IPS DF 6.9 (cell line): ENCODE measurements around the gene TWIST2.

Experiments used
- DNase-seq: peaks from one replicate; pipeline ENCODE4 v3.0.0-alpha.2; 2013; ENCODE audit warnings: low read depth, low spot score
- H3K27ac ChIP-seq: one replicate; pipeline ENCODE4 v1.5.1; 2013; ENCODE audit warnings: low read length, control low read depth
- H3K27me3 ChIP-seq: 2 replicates; pipeline ENCODE4 v1.6.1; 2013; ENCODE audit warnings: mild to moderate bottlenecking, low read length; ENCODE audit not compliant: control insufficient read depth, insufficient read depth
- H3K36me3 ChIP-seq: 2 replicates; pipeline ENCODE4 v1.6.1; 2013; ENCODE audit warnings: low read length; ENCODE audit not compliant: control insufficient read depth, insufficient read depth
- H3K4me1 ChIP-seq: 2 replicates; pipeline ENCODE4 v1.6.1; 2013; ENCODE audit warnings: low read length; ENCODE audit not compliant: control insufficient read depth, insufficient read depth
- H3K4me3 ChIP-seq: 2 replicates; pipeline ENCODE4 v1.5.1; 2013; ENCODE audit warnings: mild to moderate bottlenecking, low read length
- H3K9me3 ChIP-seq: 2 replicates; pipeline ENCODE4 v1.6.1; 2013; ENCODE audit warnings: low read length, inconsistent platforms; ENCODE audit not compliant: control insufficient read depth, insufficient read depth
- WGBS: extraction: QIAGEN DNeasy Blood & Tissue Kit; methylation state at CpG from one replicate; pipeline ENCODE4 v1.1.7; 2013; ENCODE audit warnings: mixed read lengths, missing lambda C conversion rate; ENCODE audit not compliant: insufficient read length, insufficient coverage; 5-methylcytosine and 5-hydroxymethylcytosine counted together

The TWIST2 gene

DNA sequence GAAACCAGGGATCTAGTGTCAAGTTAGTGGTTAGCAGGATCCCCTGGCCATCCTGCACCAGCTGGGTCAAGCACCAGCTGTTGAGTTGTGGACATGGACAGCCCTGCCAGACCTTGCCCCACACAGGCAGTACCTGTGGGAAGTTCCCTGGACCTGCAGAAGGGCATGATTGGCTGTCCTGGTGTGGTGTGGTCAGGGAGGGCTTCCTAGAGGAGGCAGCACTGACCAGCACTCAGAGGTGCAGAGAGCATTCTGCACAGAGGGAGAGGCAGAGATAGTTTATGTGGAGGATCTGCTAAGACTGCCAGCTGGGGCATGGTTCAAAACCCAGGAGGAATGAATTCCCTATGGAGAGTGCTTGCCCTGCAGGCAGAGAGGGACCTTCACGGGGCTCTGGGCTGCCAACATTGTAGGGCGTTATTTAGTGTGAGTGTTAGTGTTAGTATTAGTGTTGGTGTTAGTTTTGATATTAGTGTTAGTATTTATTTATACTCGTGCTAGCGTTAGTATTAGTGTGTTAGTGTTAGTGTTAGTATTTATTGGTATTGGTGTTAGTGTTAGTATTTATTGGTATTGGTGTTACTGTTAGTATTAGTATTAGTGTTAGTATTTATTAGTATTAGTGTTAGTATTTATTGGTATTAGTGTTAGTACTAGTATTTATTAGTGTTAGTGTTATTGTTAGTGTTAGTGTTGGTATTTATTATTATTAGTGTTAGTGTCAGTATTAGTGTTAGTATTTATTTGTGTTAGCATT lies 31.9 kb downstream of the TWIST2 start:
- WGBS = 100% methylated on average over 3 of the region's 4 CpGs
- no peak overlapping the region for H3K4me3 ChIP-seq
- H3K27ac ChIP-seq = no peak overlapping the region
- H3K27me3 ChIP-seq = no peaks in the 10 kb centered on the region
- peaks cover 44% of the 10 kb centered on the region for H3K9me3 ChIP-seq
- no peak for DNase-seq
- no peaks in the 10 kb centered on the region for H3K36me3 ChIP-seq
- no peaks in the 10 kb centered on the region for H3K4me1 ChIP-seq

DNA sequence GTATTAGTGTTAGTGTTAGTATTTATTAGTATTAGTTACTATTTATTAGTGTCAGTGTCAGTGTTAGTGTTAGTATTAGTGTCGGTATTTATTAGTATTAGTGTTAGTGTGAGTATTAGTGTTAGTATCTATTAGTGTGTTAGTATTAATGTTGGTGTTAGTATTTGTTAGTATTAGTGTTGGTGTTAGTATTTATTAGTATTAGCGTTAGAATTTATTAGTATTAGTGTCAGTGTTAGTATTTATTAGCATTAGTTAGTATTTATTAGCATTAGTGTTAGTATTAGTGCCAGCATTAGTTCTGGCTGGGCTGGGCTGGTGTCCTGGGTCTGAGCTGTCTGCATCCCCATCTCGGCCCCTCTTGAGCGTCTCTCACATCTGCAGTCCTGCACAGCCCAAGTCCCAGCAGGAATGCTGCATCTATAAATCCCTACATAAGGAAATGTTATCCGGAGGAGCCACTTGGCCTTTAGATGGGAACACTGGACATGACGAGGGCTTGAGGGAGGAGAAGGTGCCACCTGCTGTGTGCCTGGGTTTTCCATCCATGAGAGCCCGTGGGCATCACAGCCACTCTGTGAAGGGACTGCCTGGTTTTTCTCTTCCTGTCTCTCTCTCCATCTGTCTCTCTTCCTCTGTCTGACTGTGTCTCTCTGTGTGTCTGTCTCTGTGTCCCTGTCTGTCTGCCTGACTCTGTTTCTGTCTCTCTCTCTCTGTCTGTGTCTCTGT lies 33.6 kb downstream of the TWIST2 start:
- no peaks in the 10 kb centered on the region for H3K36me3 ChIP-seq
- H3K4me3 ChIP-seq = no peak overlapping the region
- DNase-seq = no peak
- H3K27ac ChIP-seq = no peak overlapping the region
- peaks cover 41% of the 10 kb centered on the region for H3K9me3 ChIP-seq
- H3K4me1 ChIP-seq = no peaks in the 10 kb centered on the region
- H3K27me3 ChIP-seq = no peaks in the 10 kb centered on the region
- WGBS = 100% methylated on average over 2 of the region's 7 CpGs

DNA sequence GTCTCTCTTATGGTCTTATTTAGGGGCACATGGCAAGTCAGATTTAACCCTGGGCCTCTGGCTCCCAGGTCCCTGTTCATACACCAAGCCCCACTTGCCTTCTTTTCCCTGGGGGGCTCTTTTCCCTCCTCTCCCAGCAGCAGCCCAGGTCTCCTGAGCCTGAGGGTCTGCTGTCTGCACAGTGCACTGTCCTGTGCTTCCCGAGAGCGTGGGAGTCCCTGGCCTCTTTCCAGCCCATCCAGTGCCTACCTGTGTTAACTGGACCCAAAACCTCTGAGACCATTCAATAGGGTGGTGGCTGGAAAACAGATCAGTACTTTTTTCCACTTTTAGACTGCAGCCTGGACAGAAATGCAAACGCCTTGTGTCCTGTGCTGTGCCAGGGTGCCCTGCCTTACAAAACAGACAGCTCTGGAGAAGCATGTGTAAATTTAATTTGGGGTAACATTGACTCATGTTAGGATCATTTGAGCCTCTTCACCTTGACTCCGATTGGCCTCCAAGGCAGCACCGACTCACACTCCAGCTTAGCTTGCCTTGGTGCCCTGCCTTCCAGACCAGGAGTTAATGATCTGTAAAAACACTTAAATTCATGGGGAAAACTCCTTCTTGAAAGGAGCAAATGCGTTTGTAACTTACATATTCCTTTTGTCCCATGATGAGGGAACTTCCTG lies 34.3 kb downstream of the TWIST2 start:
- Histone ChIP-seq H3K36me3 (no peaks in the 10 kb centered on the region), H3K9me3 (peaks cover 42% of the 10 kb centered on the region), H3K4me3 (no peak overlapping the region), H3K4me1 (no peaks in the 10 kb centered on the region), H3K27ac (no peak overlapping the region), H3K27me3 (no peaks in the 10 kb centered on the region)
- DNase-seq = no peak
- no CpG with 5 or more reads among the region's 6 CpGs for WGBS

DNA sequence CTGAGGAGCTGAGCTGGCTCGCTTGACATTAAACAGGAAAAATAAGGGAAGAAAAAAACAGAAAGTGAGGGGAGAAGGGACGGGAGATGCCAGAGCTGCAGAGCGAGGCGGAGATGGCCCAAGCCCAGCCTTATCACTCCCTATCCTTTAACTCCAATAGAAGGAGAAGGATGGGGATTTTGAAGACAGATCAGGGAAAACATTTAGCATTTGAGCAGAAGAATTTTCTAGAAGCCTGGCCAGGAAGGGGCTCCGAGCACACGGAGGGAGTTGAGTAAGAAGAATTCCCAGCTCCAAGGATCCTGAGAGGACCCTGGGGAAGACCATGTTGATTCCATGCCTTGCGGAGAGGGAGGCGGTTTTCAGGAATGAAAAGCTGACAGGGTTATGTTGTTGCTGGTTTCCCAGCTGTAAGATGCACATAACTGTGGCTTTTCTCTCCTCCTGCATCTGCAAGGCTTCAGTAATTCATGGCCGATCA lies 35.6 kb downstream of the TWIST2 start:
- H3K9me3 ChIP-seq = peaks cover 39% of the 10 kb centered on the region
- DNase-seq = no peak
- no peaks in the 10 kb centered on the region for H3K4me1 ChIP-seq
- H3K27ac ChIP-seq = no peak overlapping the region
- no peak overlapping the region for H3K4me3 ChIP-seq
- H3K27me3 ChIP-seq = no peaks in the 10 kb centered on the region
- no CpG with 5 or more reads among the region's 9 CpGs for WGBS
- H3K36me3 ChIP-seq = no peaks in the 10 kb centered on the region

DNA sequence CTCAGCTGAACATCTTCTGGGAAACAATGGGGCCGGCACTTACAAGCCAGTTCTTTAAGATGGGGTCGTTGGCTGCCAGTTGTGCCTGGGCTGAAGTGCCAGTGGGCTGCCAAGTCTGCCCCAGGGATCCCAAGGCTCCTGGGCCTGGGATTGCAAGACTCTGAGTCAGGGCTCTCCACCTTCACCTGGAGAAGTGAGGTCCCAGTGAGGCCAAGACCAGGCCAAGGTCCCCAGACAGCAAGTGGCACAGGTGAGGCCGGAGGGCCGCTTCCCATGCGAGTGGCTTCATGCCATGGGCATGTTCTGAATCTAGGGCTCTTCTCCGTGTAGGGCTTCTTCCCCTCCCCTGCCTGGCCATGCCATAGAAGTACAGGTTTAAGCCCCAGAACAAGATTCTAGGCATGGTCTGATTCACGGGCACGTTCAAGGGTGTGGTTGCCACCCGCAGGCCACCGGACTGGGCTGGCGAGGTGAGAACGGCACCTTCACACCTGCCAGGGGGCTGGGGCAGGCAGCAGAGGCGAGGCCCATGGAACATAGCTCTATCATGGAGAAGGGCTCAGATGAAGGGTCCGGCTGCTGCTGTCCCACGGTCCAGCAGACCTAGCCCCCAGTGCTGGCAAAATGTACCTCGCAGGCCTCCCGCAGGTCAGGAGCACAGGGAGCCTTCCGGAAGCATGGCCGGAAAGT lies 36.4 kb downstream of the TWIST2 start:
- no peaks in the 10 kb centered on the region for H3K36me3 ChIP-seq
- H3K9me3 ChIP-seq = peaks cover 43% of the 10 kb centered on the region
- DNase-seq = no peak
- no peaks in the 10 kb centered on the region for H3K27me3 ChIP-seq
- no peak overlapping the region for H3K4me3 ChIP-seq
- WGBS = no CpG with 5 or more reads among the region's 19 CpGs
- H3K4me1 ChIP-seq = no peaks in the 10 kb centered on the region
- H3K27ac ChIP-seq = no peak overlapping the region

DNA sequence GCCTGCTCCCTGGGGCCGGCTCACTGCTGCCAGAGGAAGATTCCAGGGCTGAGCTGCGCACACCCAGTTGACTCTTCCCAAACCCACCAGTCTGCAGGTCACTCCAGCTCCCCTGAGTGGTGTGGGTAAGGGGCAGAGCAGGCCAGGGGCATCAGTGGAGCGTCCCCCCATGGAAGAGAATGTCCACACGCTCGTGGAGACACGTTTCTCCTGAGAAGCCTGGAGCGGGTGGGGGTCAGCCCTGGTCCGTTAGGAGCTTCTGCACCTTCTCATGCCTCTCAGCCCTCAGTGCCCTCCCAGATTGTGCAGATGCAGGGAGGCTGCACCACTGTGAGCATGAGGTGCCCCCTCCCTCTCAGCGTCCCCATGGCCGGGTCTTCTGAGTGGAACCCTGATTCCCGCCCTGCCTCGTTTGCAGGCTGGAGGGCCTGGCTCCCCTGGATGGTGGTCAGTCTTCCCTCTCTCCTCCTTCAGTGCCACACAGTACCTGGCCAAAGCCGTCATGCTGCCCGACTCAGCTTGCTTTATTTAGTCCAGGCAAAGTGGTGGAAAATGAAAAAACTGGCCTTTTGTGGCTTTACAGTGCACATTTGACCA lies 37.0 kb downstream of the TWIST2 start:
- Histone ChIP-seq H3K27me3 (no peaks in the 10 kb centered on the region), H3K9me3 (peaks cover 39% of the 10 kb centered on the region), H3K4me3 (no peak overlapping the region), H3K4me1 (no peaks in the 10 kb centered on the region), H3K27ac (no peak overlapping the region), H3K36me3 (no peaks in the 10 kb centered on the region)
- no CpG with 5 or more reads among the region's 14 CpGs for WGBS
- no peak for DNase-seq

DNA sequence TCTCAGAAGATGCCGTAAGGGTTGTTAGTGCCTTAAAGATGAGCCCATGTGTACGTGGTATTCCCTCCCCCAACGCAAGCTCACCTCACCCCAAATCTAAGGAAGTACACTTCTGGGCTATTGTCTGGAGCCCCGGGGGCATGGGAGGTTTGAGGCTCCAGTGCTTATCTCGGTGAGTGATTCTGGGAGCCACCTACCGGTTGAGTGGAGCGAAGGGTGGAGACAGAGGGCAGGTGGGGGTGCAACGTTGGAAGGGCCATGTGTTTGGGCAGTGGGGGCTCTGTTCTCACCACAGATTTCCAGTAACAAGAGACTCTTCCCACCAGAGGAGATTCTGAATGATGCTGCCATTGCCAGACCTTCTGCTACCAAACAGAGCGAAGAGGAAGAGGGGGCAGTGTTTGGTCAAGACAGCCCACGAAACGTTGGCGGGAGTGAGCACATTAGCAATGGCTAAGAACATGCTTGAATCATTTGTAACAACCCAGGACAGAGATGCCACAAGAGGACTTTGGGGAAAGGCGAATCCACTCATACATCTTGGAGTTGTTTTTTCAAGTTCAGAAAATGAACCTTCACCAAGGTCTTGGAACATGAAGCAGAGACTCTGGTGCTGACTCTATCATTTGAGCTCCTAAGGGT lies 38.7 kb downstream of the TWIST2 start:
- Histone ChIP-seq H3K9me3 (peaks cover 48% of the 10 kb centered on the region), H3K4me3 (no peak overlapping the region), H3K36me3 (no peaks in the 10 kb centered on the region), H3K27ac (no peak overlapping the region), H3K4me1 (no peaks in the 10 kb centered on the region; the same call in 1 of the 2 replicates), H3K27me3 (no peaks in the 10 kb centered on the region)
- no peak for DNase-seq
- WGBS = no CpG with 5 or more reads among the region's 13 CpGs

DNA sequence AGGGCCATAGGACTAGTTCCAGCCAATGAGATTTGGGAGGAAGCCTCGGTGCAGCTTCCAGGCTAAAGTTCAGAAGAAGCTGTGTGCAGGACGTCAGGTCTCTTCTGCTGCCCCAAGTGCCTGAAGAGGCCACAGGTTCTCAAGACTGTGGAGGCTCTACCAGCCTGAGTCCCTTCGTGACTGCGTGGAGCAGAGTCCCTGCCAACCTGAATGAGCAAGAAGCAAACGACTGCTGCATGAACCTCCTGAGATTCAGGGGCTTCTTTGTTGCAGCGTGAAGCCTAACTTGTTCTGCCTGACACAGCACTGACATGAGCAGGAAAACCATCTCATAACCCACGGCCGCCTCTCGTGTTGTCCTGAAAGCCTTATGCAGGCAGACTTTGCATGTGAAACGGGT lies 39.7 kb downstream of the TWIST2 start:
- no peak overlapping the region for H3K4me3 ChIP-seq
- no peaks in the 10 kb centered on the region for H3K36me3 ChIP-seq
- peaks cover 42% of the 10 kb centered on the region for H3K9me3 ChIP-seq
- no peak for DNase-seq
- H3K4me1 ChIP-seq = no peaks in the 10 kb centered on the region; the same call in 1 of the 2 replicates
- H3K27me3 ChIP-seq = no peaks in the 10 kb centered on the region
- no CpG with 5 or more reads among the region's 10 CpGs for WGBS
- no peak overlapping the region for H3K27ac ChIP-seq

DNA sequence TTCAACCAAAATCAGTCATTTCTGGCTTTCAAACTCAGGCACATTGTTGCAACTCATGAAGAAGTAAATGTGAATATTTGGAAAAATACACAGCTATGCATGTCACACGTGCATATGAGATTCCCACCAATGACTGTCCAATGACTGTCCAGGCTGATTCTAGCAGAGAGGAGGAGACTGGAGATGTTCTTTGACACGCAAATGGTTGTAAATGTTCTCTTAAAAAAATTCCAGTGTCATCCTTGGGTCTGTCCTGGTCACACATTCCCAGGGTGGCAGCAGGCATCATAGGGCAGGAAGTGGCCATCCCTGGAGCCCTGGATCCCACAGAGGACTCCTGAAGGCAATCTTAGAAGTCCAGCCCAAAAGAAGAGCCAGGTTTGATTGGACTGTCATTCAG lies 40.9 kb downstream of the TWIST2 start:
- H3K27ac ChIP-seq = no peak overlapping the region
- no peak for DNase-seq
- no peak overlapping the region for H3K4me3 ChIP-seq
- peaks cover 37% of the 10 kb centered on the region for H3K9me3 ChIP-seq
- no CpG with 5 or more reads among the region's 2 CpGs for WGBS
- H3K4me1 ChIP-seq = no peaks in the 10 kb centered on the region; the same call in 1 of the 2 replicates
- H3K27me3 ChIP-seq = no peaks in the 10 kb centered on the region
- H3K36me3 ChIP-seq = no peaks in the 10 kb centered on the region
